ENCODE results near the gene PRKAG2.

Gene PRKAG2

GRCh38 chr7:151833213-151833651 lies 43.7 kb downstream of the PRKAG2 start:
- TF ChIP-seq CTCF (IDR thresholded peaks at IDR 0.05) = no peak

- TF ChIP-seq CTCF (IDR thresholded peaks at IDR 0.05) = no peak
Observed at GRCh38 chr7:151832656-151833055, 44.3 kb downstream of the PRKAG2 start.

- no peak for TF ChIP-seq CTCF (IDR thresholded peaks at IDR 0.05)
Observed at GRCh38 chr7:151832138-151832537, 44.8 kb downstream of the PRKAG2 start.

- TF ChIP-seq CTCF (IDR thresholded peaks at IDR 0.05) = no peak
Observed at GRCh38 chr7:151831606-151832005, 45.3 kb downstream of the PRKAG2 start.

- no peak for TF ChIP-seq CTCF (IDR thresholded peaks at IDR 0.05)
Observed at GRCh38 chr7:151830121-151830830, 46.6 kb downstream of the PRKAG2 start.

GRCh38 chr7:151829707-151830106 lies 47.2 kb downstream of the PRKAG2 start:
- TF ChIP-seq CTCF (IDR thresholded peaks at IDR 0.05) = no peak

GRCh38 chr7:151827620-151828019 lies 49.3 kb downstream of the PRKAG2 start:
- TF ChIP-seq CTCF (IDR thresholded peaks at IDR 0.05) = no peak

- no peak for TF ChIP-seq CTCF (IDR thresholded peaks at IDR 0.05)
Observed at GRCh38 chr7:151825721-151826120, 51.2 kb downstream of the PRKAG2 start.

Measured in LNCAP (cell line).